ENCODE results near the gene RIPK1.

DNA sequence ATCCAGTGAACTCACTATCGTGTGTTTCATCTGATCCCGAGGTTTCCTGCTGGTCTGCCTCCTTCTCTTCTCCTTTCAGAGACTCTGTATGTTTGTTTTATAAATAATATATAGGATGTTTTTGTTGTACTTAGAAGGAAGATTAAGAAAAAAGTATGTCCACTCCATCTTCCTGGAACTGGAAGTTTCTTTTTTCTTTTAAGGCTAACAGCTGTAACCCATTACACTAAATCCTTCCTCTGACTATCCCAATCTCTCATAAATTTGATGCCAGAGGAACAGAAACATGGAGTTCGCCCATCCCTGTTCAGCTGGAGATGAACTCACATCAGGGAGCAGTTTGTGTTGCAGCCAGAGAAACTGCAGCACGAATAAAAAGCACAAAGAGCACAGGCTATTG, 20.7 kb downstream of the RIPK1 start:
- TF ChIP-seq, protein P1, sequence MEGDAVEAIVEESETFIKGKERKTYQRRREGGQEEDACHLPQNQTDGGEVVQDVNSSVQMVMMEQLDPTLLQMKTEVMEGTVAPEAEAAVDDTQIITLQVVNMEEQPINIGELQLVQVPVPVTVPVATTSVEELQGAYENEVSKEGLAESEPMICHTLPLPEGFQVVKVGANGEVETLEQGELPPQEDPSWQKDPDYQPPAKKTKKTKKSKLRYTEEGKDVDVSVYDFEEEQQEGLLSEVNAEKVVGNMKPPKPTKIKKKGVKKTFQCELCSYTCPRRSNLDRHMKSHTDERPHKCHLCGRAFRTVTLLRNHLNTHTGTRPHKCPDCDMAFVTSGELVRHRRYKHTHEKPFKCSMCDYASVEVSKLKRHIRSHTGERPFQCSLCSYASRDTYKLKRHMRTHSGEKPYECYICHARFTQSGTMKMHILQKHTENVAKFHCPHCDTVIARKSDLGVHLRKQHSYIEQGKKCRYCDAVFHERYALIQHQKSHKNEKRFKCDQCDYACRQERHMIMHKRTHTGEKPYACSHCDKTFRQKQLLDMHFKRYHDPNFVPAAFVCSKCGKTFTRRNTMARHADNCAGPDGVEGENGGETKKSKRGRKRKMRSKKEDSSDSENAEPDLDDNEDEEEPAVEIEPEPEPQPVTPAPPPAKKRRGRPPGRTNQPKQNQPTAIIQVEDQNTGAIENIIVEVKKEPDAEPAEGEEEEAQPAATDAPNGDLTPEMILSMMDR (IDR thresholded peaks at IDR 0.05; ENCODE audit: low read length): no peak
- TF ChIP-seq EZH2 (IDR thresholded peaks at IDR 0.05; ENCODE audit: borderline replicate concordance, low read length): no peak

Data from OCI-LY1 (cell line).